ENCODE results near the gene ELF5. TPM values are rescaled to one million over a fixed set of nuclear protein-coding genes. Genes with fewer than 3 reads are reported as not detected.

Gene ELF5
- total and polyA plus RNA-seq, 2 experiments from 2014 or later: not detected

DNA sequence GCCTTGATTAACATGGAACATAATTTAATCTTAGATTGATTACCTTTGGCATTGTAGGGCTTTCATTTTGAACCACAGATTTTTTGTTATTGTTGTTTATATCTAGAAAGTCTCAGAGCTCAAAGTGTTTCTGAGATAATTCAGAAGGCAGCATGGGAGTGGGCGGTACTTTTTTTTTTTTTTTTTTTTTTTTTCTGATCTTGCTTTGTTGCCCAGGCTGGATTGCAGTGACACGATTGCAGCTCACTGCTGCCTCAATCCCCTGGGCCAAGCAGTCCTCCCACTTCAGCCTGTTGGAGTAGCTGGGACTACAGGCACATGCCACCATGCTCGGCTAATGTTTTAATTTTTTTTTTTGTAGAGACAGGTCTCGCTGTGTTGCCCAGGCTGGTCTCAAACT is 53.3 kb downstream of the ELF5 start:
- H3K9ac ChIP-seq: no peak overlapping the region
- no peaks in the 10 kb centered on the region for H4K20me1 ChIP-seq (ENCODE audit: insufficient read depth)
- H3K9me3 ChIP-seq (ENCODE audit: low read depth): no peaks in the 10 kb centered on the region
- no peaks in the 10 kb centered on the region for H3K79me2 ChIP-seq (ENCODE audit: insufficient read depth)
- no peak for DNase-seq
- in situ Hi-C loops (cut with MboI): no loop called here
- H3F3A ChIP-seq (ENCODE audit: insufficient read depth): no peaks in the 10 kb centered on the region
- no peak overlapping the region for H3K27ac ChIP-seq
- no peaks in the 10 kb centered on the region for H3K4me1 ChIP-seq (ENCODE audit: insufficient read depth)
- H3K27me3 ChIP-seq (replicated peaks; ENCODE audit: insufficient read depth): no peaks in the 10 kb centered on the region
- H3K36me3 ChIP-seq (ENCODE audit: low read depth): peaks cover 56% of the 10 kb centered on the region
- WGBS, 2 experiments (ENCODE audit: low coverage in 1 of 2, low lambda C conversion rate in 2 of 2, missing lambda C conversion rate in 2 of 2): 80 to 84% methylated on average over 4 of the region's 4 CpGs
- H2AFZ ChIP-seq: no peak overlapping the region
- no peak overlapping the region for H3K4me3 ChIP-seq
- TF ChIP-seq EZH2phosphoT487 (IDR thresholded peaks at IDR 0.05; ENCODE audit: insufficient read depth, low read depth) (no peak), EZH2 (IDR thresholded peaks at IDR 0.05; ENCODE audit: insufficient read depth, poor library complexity, severe bottlenecking) (no peak)
- H3K4me2 ChIP-seq (ENCODE audit: unreplicated experiment): no peak overlapping the region
- no peaks in the 10 kb centered on the region for H3K9me2 ChIP-seq (ENCODE audit: insufficient read depth)

DNA sequence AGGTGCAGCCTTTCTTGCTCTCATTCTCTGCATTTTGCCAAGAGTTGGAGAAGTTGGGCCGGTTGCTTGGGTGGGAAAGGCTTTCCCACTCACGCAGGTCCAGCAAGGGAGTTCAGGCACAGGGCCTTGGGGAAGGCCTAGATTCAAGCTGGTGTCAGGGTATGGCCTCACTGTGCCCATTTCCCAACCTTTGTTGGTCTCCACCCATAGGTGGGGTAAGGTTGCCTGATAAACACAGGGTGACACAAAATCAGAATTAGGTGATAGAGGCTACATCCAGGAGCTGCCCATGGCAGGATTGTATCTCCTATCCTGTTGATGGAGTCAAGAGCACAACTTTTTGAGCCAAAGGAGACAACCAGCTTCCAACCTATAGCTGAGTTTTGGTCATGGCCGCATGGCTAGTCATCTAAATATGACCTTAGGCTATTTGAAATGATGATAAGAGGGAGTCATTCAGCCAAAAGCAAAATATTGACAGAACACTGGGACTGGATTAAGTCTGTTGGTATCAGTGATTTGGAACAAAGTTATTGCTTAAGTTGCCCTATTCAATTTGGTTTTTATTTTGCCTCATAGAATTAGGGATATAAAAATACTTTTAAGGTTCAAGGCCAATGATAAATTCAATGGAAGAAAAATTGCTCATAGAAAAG is 54.0 kb downstream of the ELF5 start:
- in situ Hi-C loops (cut with MboI): loop anchor here (10.0 kb wide), 1 partner anchor 65 kb away; no protein-coding TSS in a partner anchor
- Histone ChIP-seq H4K20me1 (ENCODE audit: insufficient read depth) (no peaks in the 10 kb centered on the region), H3K27me3 (replicated peaks; ENCODE audit: insufficient read depth) (no peaks in the 10 kb centered on the region), H3K36me3 (ENCODE audit: low read depth) (peaks cover 59% of the 10 kb centered on the region), H3K4me3 (no peak overlapping the region), H3K79me2 (ENCODE audit: insufficient read depth) (no peaks in the 10 kb centered on the region), H3K9me2 (ENCODE audit: insufficient read depth) (no peaks in the 10 kb centered on the region), H3K4me1 (ENCODE audit: insufficient read depth) (no peaks in the 10 kb centered on the region), H3K27ac (no peak overlapping the region), H3K9me3 (ENCODE audit: low read depth) (no peaks in the 10 kb centered on the region), H3F3A (ENCODE audit: insufficient read depth) (no peaks in the 10 kb centered on the region), H3K9ac (no peak overlapping the region), H2AFZ (no peak overlapping the region), H3K4me2 (ENCODE audit: unreplicated experiment) (no peak overlapping the region)
- no peak for DNase-seq
- 98 to 100% methylated on average over 3 of the region's 3 CpGs for WGBS, 2 experiments (ENCODE audit: low coverage in 1 of 2, low lambda C conversion rate in 2 of 2, missing lambda C conversion rate in 2 of 2)
- no peak for TF ChIP-seq EZH2 (IDR thresholded peaks at IDR 0.05; ENCODE audit: insufficient read depth, poor library complexity, severe bottlenecking)
- no peak for TF ChIP-seq EZH2phosphoT487 (IDR thresholded peaks at IDR 0.05; ENCODE audit: insufficient read depth, low read depth)

GRCh38 chr11:34458525-34458924 is 55.1 kb downstream of the ELF5 start:
- no peak for DNase-seq
- Histone ChIP-seq H3K27ac (no peak overlapping the region), H3K9me2 (ENCODE audit: insufficient read depth) (no peaks in the 10 kb centered on the region), H3K9ac (no peak overlapping the region), H3K4me1 (ENCODE audit: insufficient read depth) (no peaks in the 10 kb centered on the region), H3K4me2 (ENCODE audit: unreplicated experiment) (no peak overlapping the region), H4K20me1 (ENCODE audit: insufficient read depth) (no peaks in the 10 kb centered on the region), H3K4me3 (no peak overlapping the region), H2AFZ (no peak overlapping the region), H3K36me3 (ENCODE audit: low read depth) (peaks cover 62% of the 10 kb centered on the region), H3F3A (ENCODE audit: insufficient read depth) (no peaks in the 10 kb centered on the region), H3K79me2 (ENCODE audit: insufficient read depth) (no peaks in the 10 kb centered on the region), H3K27me3 (replicated peaks; ENCODE audit: insufficient read depth) (no peaks in the 10 kb centered on the region), H3K9me3 (ENCODE audit: low read depth) (no peaks in the 10 kb centered on the region)
- in situ Hi-C loops (cut with MboI): loop anchor here (10.0 kb wide), 1 partner anchor 64 kb away; no protein-coding TSS in a partner anchor
- TF ChIP-seq EZH2 (IDR thresholded peaks at IDR 0.05; ENCODE audit: insufficient read depth, poor library complexity, severe bottlenecking) (no peak), EZH2phosphoT487 (IDR thresholded peaks at IDR 0.05; ENCODE audit: insufficient read depth, low read depth) (no peak)
- 98% methylated on average over 4 of the region's 4 CpGs for WGBS, 2 experiments (ENCODE audit: low coverage in 1 of 2, low lambda C conversion rate in 2 of 2, missing lambda C conversion rate in 2 of 2)

DNA sequence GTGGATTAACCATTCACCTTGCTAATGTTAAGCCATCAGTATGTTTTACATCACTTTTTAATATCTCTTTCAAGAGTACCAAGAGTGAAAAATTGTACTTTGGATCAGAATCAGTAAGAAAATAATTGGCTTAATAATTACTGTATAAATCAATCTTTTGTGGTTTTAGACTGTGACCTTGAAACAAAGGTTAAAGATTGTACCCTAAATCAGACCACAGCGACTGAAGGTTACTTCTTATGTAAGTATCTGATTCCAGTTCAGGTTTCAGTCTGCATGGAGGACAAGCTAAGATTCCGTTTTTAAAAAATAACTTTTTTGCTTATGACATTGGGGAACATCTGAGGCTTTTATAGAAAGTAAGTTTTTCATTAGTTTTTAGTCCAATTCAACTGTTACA is 56.0 kb downstream of the ELF5 start:
- Histone ChIP-seq H3K4me2 (ENCODE audit: unreplicated experiment) (no peak overlapping the region), H3K9me2 (ENCODE audit: insufficient read depth) (no peaks in the 10 kb centered on the region), H3K4me1 (ENCODE audit: insufficient read depth) (no peaks in the 10 kb centered on the region), H3K9me3 (ENCODE audit: low read depth) (no peaks in the 10 kb centered on the region), H3F3A (ENCODE audit: insufficient read depth) (no peaks in the 10 kb centered on the region), H2AFZ (no peak overlapping the region), H3K27me3 (replicated peaks; ENCODE audit: insufficient read depth) (no peaks in the 10 kb centered on the region), H3K79me2 (ENCODE audit: insufficient read depth) (no peaks in the 10 kb centered on the region), H3K36me3 (ENCODE audit: low read depth) (peaks cover 60% of the 10 kb centered on the region), H3K4me3 (no peak overlapping the region), H3K27ac (no peak overlapping the region), H4K20me1 (ENCODE audit: insufficient read depth) (no peaks in the 10 kb centered on the region), H3K9ac (no peak overlapping the region)
- no peak for DNase-seq
- no peak for TF ChIP-seq EZH2phosphoT487 (IDR thresholded peaks at IDR 0.05; ENCODE audit: insufficient read depth, low read depth)
- no peak for TF ChIP-seq EZH2 (IDR thresholded peaks at IDR 0.05; ENCODE audit: insufficient read depth, poor library complexity, severe bottlenecking)
- in situ Hi-C loops (cut with MboI): loop anchor here (10.0 kb wide), 1 partner anchor 63 kb away; no protein-coding TSS in a partner anchor
- 96 to 97% methylated on average over 2 of the region's 2 CpGs for WGBS, 2 experiments (ENCODE audit: low coverage in 1 of 2, low lambda C conversion rate in 2 of 2, missing lambda C conversion rate in 2 of 2)
